Mucosa of gallbladder (tissue), 1 donor: Measurements from ENCODE around the gene CD2BP2. TPM values are rescaled to one million over a fixed set of nuclear protein-coding genes. Genes with fewer than 3 reads are reported as not detected.
"Not testable (repeated sequence)": the region's sequence is repeated elsewhere in the genome, so short reads cannot be mapped to it uniquely, and the experiment has no call there.

Source experiments
- DNase-seq: peaks from one replicate; pipeline ENCODE4 v3.0.0-alpha.2; 2020; ENCODE audit warnings: low spot score
- total RNA-seq: library from RNA; stranded (reverse); gene quantifications from one replicate; pipeline ENCODE4 v1.2.1, GENCODE V29; 2021
- donor health status: DM: no; HTN: no; CAD: no.

The CD2BP2 gene
- 71.2 TPM for total RNA-seq

- peak; percentile 97 for DNase-seq
Observed at GRCh38 chr16:30355144-30355953, at the start of gene CD2BP2. Gene CD2BP2 (minus strand): TSS chr16:30355308. CDS start chr16:30354681, 627 bp downstream.

GRCh38 chr16:30401768-30402425 lies 46.8 kb upstream of the CD2BP2 start:
- DNase-seq = no peak

- DNase-seq = no peak
Observed at GRCh38 chr16:30399435-30400186, 44.5 kb upstream of the CD2BP2 start.

GRCh38 chr16:30398661-30399434 lies 43.7 kb upstream of the CD2BP2 start:
- DNase-seq = no peak

- no peak for DNase-seq
Observed at GRCh38 chr16:30397776-30398660, 42.9 kb upstream of the CD2BP2 start.

GRCh38 chr16:30397056-30397455 lies 41.9 kb upstream of the CD2BP2 start:
- DNase-seq = no peak

GRCh38 chr16:30396627-30397026 lies 41.5 kb upstream of the CD2BP2 start:
- DNase-seq = not testable (repeated sequence)

- DNase-seq = no peak
Observed at GRCh38 chr16:30395992-30396585, 41.0 kb upstream of the CD2BP2 start.

- peak; percentile 86 for DNase-seq
Observed at GRCh38 chr16:30395155-30395991, 40.3 kb upstream of the CD2BP2 start, which contains the start of gene ZNF48. Gene ZNF48 (plus strand): TSS chr16:30395420. CDS start chr16:30395795, 375 bp downstream.

- DNase-seq = no peak
Observed at GRCh38 chr16:30394592-30395154, 39.6 kb upstream of the CD2BP2 start.

GRCh38 chr16:30383521-30383920 lies 28.4 kb upstream of the CD2BP2 start:
- no peak for DNase-seq

- no peak for DNase-seq
Observed at GRCh38 chr16:30382111-30382881, 27.2 kb upstream of the CD2BP2 start, which contains the start of gene SEPTIN1. Gene SEPTIN1 (minus strand): TSS chr16:30382561. CDS start chr16:30382542, 19 bp downstream.

- no peak for DNase-seq
Observed at GRCh38 chr16:30381291-30382041, 26.4 kb upstream of the CD2BP2 start.

- no peak for DNase-seq
Observed at GRCh38 chr16:30380803-30381208, 25.7 kb upstream of the CD2BP2 start.

- no peak for DNase-seq
Observed at GRCh38 chr16:30380072-30380802, 25.1 kb upstream of the CD2BP2 start.

GRCh38 chr16:30379158-30379783 lies 24.2 kb upstream of the CD2BP2 start:
- DNase-seq = no peak
